ENCODE measurements around the gene PCNT. TPM values are rescaled to one million over a fixed set of nuclear protein-coding genes. Genes with fewer than 3 reads are reported as not detected.

PCNT gene
- total and polyA plus RNA-seq, 10 donors: 6.4 to 43.7 (median 35.4) TPM

DNA sequence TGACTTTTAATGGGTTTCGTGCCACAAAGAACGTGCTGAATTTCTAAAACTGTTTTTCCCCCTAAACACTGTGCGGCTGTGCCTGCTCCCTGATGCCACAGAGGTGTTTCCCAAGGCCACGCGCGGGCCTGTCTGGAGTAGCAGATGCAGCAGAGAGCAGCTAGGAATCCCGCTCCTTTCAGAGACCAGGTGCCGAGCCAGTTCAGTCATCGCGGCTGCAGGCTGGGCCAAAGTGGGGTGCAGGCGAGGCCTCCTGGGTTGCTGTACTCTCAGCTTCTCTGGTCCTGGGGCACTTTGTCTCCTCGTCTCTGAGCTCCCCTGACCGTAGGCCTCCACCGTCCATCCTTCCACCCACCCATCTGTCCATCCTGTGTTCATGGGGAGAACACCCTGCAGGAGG, 117.4 kb downstream of the PCNT start:
- no peak for TF ChIP-seq POLR2AphosphoS5 (IDR thresholded peaks at IDR 0.05)
- TF ChIP-seq, protein P1, sequence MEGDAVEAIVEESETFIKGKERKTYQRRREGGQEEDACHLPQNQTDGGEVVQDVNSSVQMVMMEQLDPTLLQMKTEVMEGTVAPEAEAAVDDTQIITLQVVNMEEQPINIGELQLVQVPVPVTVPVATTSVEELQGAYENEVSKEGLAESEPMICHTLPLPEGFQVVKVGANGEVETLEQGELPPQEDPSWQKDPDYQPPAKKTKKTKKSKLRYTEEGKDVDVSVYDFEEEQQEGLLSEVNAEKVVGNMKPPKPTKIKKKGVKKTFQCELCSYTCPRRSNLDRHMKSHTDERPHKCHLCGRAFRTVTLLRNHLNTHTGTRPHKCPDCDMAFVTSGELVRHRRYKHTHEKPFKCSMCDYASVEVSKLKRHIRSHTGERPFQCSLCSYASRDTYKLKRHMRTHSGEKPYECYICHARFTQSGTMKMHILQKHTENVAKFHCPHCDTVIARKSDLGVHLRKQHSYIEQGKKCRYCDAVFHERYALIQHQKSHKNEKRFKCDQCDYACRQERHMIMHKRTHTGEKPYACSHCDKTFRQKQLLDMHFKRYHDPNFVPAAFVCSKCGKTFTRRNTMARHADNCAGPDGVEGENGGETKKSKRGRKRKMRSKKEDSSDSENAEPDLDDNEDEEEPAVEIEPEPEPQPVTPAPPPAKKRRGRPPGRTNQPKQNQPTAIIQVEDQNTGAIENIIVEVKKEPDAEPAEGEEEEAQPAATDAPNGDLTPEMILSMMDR (IDR thresholded peaks at IDR 0.05 in 8 of 11, conservative IDR thresholded peaks at IDR 0.05 in 3 of 11): no peak
- TF ChIP-seq POLR2A (IDR thresholded peaks at IDR 0.05): no peak
- intact Hi-C loops (cut with DNase I; ENCODE audit: low total_unique reads): no loop called here
- Histone ChIP-seq H3K9me3 (no peaks in the 10 kb centered on the region), H3K4me3 (no peak overlapping the region), H3K27ac (no peak overlapping the region), H3K36me3 (peaks cover 2 to 100% (median 71%) of the 10 kb centered on the region in 6 donors), H3K4me1 (peaks cover 0 to 12% (median 0%) of the 10 kb centered on the region in 6 donors), H3K27me3 (replicated peaks in 1 of 7) (no peaks in the 10 kb centered on the region)
- 95 to 98% (median 97%) methylated on average over 14 of the region's 14 CpGs for WGBS, 5 donors
- DNase-seq: no peak

DNA sequence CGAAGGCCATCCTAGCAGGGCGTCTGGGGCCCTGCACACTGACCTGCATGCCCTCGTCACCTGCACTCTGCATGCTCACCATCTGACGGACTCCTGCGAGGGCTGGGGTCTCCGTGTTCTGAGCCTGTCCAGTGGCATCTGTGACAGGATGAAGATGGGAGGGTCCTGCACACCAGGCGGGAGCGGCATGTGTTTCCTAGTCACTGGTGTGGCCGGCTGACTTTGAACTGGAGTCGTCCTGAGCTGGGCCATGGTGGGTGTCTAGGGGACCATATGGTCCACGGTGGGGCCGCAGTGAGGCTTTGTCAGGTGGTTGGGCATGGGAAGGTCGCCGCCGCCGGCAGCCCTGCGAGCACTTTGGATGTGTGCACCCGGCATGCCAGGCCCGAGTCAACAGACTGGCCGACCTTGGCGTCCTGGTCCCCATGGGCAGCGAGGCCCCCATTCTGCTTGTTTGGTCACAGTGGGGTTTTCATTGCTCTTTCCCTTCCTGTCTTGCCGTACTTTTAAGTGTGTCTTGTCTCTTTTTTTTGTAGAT, 118.1 kb downstream of the PCNT start:
- TF ChIP-seq POLR2AphosphoS5 (IDR thresholded peaks at IDR 0.05) (peak in 1 of 3 donors; percentile 21), POLR2A (IDR thresholded peaks at IDR 0.05) (no peak)
- TF ChIP-seq, protein P1 (IDR thresholded peaks at IDR 0.05 in 8 of 11, conservative IDR thresholded peaks at IDR 0.05 in 3 of 11): no peak
- no peak for DNase-seq
- Histone ChIP-seq H3K4me3 (no peak overlapping the region), H3K4me1 (peaks cover 0 to 6% (median 0%) of the 10 kb centered on the region in 6 donors), H3K9me3 (no peaks in the 10 kb centered on the region), H3K36me3 (peaks cover 2 to 99% (median 64%) of the 10 kb centered on the region in 6 donors), H3K27me3 (replicated peaks in 1 of 7) (no peaks in the 10 kb centered on the region), H3K27ac (no peak overlapping the region)
- 93 to 98% (median 95%) methylated on average over 11 to 23 of the region's 23 CpGs for WGBS, 5 donors
- intact Hi-C loops (cut with DNase I; ENCODE audit: low total_unique reads): no loop called here

DNA sequence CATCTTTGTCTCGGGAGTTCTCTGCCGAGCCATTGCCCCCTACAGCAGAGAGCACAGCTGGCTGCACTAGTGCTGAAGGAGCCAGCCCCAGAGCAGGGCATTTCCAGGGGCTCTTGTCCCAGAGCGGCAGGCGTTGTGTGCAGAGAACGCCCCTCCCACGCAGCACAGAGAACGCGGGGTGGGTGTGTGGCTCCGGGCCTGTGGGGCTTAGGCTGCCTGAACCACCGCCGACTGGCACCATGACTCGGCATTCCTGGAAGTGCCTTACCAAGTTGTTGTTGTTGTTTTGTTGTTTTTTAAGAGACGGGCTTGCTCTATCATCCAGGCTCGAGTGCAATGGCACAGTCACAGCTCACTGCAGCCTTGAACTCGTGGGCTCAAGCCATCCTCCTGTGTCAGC, 119.0 kb downstream of the PCNT start:
- TF ChIP-seq POLR2AphosphoS5 (IDR thresholded peaks at IDR 0.05) (peak in 1 of 3 donors; percentile 39), POLR2A (IDR thresholded peaks at IDR 0.05) (no peak)
- H3K27ac ChIP-seq: no peak overlapping the region
- 67 to 80% (median 74%) methylated on average over 14 to 15 of the region's 15 CpGs for WGBS, 5 donors
- peaks cover 0 to 3% (median 0%) of the 10 kb centered on the region in 6 donors for H3K4me1 ChIP-seq
- H3K9me3 ChIP-seq: peaks cover 0 to 6% (median 0%) of the 10 kb centered on the region in 8 donors
- intact Hi-C loops (cut with DNase I; ENCODE audit: low total_unique reads): no loop called here
- H3K36me3 ChIP-seq: peaks cover 2 to 98% (median 55%) of the 10 kb centered on the region in 6 donors
- H3K27me3 ChIP-seq (replicated peaks in 1 of 7): no peaks in the 10 kb centered on the region
- no peak overlapping the region for H3K4me3 ChIP-seq
- DNase-seq: no peak

DNA sequence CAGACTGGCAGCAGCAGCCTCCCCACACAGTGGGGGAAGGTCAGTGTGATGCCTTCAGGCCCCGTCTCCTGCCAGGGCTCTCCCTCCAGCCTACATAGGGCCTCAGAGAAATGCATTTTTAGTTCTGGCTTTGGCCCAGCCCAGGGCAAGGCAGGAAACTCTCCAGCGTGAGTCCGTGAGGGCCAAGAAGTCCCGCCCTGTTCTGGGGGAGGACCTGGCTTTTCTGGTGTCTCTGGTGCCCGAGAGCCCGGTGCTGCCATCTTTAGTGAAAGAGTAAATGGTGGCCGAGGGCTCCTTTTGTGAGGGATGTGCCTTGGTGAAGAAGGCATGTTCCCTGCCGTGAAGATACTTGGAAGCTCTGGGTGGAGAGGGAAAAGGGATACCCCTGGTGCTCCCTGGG, 120.0 kb downstream of the PCNT start:
- Histone ChIP-seq H3K4me3 (no peak overlapping the region), H3K27ac (no peak overlapping the region), H3K9me3 (peaks cover 0 to 16% (median 9%) of the 10 kb centered on the region in 8 donors), H3K4me1 (peaks cover 0 to 3% (median 0%) of the 10 kb centered on the region in 6 donors), H3K27me3 (replicated peaks in 1 of 7) (no peaks in the 10 kb centered on the region), H3K36me3 (peaks cover 2 to 93% (median 46%) of the 10 kb centered on the region in 6 donors)
- intact Hi-C loops (cut with DNase I; ENCODE audit: low total_unique reads): no loop called here
- no peak for DNase-seq
- no peak for TF ChIP-seq POLR2AphosphoS5 (IDR thresholded peaks at IDR 0.05)
- TF ChIP-seq, protein P1 (IDR thresholded peaks at IDR 0.05 in 8 of 11, conservative IDR thresholded peaks at IDR 0.05 in 3 of 11): no peak
- TF ChIP-seq POLR2A (IDR thresholded peaks at IDR 0.05): no peak
- WGBS, 5 donors: 68 to 79% (median 72%) methylated on average over 8 of the region's 8 CpGs

Measured in spleen (tissue), 11 donors.